ELR (cell line): ENCODE results near the gene MAP1S.
A peak's percentile ranks its signal among the peaks of the same experiment; 100 is the strongest.

ENCODE experiments used
- DNase-seq: peaks from one replicate; pipeline ENCODE4 v3.0.0-alpha.2; 2015; ENCODE audit warnings: low read depth

Gene MAP1S

DNA sequence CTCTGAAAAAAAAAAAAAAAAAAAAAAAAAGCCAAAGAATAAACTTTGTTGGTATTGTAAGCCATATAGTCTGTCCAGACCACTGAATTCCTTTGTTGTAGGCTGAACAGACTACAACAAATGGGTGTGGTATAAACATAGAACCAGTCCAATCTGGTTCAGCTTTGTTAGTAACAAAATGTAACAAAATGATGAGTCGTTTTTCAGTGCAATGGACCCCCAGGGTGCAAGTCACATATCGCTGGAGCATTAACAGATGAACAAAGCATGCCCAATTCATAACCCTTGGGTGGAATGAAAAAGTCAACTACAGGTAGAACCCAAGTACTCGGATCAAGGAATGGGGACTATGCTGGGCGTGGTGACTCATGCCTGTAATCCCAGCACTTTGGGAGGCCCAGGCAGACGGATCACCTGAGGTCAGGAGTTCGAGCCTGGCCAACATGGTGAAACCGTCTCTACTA is 18.4 kb downstream of the MAP1S start:
- DNase-seq, result peak; percentile 53

DNA sequence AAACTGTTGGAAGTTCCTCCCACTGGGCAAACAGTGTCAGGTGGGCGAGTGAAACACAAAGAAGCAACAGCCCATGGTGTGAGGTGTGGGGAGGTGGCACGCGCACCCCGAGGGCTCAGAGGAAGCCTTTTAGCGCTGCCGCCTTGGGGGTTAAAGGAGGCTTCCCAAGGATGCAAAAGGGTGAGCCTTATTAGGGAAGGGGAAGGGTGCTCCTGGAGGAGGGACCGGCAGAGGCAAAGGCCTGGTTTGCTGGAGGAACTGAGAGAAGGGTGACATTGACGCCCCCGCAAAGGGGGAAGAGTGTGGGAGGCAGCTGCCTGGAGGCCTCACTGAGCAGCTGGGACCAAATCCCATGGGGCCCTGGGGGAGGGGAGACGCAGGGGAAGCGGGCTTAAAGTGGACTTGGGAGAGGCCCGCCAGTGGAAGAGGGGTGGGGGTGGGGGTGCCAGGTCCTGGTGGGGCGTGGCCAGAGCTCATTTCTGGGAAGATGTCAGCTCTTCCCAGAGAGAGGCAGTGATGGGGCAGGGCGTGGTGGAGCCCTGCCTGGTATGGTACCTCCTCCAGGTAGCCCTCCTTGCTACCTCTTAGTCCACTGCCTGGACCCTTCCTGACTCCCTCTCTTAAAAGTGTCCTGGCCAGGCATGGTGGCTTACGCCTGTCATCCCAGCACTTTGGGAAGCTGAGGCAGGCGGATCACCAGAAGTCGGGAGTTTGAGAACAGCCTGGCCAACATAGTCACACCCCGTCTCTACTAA is 20.0 kb downstream of the MAP1S start:
- DNase-seq, result no peak

DNA sequence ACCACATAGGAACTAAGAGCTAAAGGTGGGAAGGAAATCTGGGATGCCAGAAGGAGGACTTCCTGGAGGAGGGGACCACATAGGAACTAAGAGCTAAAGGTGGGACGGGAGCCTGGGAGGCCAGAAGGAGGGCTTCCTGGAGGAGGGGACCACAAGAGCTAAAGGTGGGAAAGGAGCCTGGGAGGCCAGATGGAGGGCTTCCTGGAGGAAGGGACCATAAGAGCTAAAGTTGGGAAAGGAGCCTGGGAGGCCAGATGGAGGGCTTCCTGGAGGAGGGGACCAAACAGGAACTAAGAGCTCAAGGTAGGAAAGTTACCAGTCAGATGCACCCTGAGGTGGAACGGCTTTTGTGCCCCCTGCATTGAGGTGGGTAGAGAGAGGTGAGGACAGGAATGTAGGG is 22.2 kb downstream of the MAP1S start:
- DNase-seq, result no peak

DNA sequence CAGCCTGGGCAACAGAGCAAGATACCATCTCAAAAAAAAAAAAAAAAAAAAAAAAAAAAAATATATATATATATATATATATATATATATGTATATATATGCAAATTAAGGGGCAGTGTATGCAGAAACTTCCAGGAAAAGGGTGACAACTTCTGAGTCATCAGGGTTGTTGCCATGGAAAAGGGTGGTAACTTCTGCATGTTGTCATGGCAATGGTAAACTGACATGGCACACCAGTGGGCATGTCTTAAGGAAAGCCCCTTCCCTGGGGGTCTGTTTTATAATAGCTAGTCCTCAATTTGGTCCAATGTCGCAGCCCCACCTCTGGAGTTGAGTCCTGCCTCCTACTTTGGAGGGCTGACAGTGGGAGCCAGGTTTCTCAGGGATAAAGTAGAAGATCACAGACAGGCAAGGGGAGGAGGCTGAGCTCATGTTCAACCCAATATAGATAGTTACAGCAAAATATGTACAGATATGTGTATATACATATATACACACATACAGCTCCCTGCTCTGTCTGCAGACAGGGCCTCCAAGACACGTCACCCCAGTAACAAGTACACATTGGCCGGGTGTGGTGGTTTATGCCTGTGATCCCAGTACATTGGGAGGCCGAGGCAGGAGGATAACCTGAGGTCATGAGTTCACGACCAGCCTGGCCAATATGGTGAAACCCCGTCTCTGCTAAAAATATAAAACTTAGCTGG is 24.7 kb downstream of the MAP1S start:
- peak; percentile 67 for DNase-seq

DNA sequence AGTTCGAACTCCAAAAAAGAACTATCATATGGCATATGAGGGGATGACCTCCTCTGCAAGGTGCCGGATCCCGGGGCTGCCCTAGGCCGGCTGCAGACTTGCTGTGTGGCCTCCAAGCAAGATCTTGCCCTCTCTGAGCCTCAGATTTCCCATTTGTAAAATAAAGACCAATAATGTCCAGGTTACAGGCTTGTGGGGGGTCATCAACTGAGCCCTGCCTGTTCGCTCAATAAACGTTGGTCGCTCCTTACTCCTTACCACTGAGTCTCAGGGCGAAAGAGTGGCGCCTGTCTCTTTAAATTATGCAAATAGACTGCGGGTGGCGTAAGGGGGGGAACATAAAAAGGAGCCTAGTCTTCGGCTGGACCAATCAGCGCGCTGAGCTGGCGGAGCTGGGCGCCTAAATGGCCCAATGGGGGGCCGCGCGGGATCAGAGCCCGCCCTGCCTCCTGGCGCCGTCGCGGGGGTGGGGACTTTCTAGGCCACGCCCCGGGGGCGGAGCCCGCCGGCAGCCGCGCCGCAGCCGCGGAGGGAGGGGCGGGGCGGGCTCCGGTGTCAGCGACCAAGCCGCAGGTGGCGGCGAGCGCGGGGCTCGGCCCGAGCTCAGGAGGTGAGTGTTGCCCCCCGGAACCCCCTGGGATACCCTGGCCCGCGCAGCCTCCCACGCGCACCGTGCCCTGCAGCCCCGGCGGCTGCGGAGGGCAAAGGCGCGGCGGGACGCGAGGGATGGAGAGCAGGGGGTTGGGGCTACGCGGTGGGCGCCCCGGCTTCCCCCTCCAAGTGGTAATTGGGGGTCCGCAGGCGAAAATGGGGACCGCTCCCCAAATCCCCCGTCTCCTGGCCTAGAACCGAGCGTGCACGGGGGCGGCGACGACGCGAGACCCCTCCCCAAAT is 28.2 kb downstream of the MAP1S start:
- peak; percentile 95 for DNase-seq

DNA sequence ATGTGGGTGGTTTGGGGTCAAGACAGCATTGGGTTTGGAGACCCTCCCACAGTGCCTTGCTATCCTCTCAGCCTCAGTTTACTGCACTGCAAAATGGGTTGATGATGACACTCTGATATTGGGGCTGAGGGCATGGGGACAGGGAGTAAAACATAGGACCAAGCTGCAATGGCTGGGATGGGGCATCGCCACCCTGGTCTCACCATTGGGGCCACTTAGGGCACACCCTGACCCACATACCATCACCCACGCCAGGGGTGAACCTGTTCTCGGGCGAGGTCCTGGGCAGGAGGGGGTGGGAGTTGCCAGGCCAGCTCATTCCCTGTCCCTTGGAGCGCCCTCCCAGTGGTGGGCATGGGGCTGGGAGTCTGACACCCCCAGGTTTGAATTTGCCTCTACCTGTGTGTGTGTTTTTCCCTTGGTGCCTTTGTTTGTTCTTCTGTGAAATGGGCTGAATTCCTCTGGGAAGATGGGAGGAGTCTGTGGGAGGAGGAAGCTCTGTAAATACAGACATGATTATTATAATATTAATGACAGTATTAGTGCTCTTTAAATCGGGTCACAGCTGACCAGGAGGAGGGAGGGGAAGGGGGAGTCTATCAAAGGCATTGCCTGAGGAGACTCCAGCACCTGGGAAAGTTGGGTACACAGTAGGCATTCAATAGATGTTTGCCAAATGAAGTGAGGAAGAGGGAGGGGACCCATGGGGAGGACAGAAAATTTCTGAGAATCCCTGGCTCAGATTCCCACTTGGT is 29.8 kb downstream of the MAP1S start:
- DNase-seq, result no peak

DNA sequence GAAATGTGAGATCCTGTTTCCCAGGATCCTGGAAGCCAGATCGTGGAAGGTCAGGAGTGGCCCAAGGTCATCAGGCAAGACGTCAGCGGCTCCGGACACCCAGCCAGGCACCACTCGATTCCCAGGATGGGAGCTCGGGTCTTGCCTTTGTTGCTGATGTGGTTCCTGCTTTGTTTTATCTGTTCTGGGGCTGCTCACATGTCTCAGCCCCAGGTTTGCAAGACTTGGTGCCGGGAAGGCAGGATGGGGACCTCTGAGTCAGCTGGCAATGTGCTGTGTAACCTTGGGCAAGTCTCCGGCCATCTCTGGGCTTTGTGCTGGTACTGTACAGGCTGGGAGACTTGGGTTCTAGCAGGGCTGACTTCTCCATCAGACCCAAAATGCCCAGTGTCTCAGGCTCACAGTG is 30.6 kb downstream of the MAP1S start:
- no peak for DNase-seq

DNA sequence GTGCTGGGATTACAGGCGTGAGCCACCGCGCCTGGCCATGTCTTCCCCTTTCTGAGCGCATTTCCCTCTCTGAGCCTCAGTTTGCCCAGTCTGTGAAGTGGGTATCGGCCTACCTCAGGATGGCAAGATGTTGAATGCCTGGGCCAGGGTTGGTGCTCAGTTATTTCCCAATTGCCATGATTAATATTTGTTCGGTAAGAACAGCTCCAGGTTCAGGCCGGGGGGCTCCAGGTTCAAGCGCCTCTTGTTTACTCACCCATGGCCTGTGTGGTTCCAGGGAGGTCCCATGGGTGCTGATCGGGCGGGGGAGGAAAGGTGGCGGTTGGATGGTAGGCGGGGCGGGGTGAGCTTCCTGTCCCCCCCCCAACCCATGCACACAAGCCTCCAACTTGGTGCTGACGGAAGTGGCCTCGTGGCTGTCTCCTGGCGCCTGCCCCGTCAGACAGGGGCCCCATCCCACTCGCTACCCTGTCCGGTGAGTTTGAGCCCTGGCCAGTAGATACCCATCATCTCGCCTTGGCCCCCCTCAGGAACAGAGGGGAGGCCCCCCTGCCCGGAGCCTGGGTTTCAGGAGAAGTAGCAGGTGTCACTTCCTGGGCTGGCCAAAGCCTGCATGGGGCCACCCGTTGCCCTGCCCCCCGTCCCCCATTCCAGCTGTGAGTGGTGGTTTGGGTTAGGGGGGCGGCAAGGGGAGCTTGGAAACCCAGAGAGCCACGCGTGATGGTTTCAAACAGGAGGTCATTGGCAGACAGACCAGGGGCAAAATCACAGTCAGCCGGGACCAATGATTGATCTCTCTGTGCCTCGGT is 32.0 kb downstream of the MAP1S start, which contains the start of gene FCHO1:
FCHO1 (plus strand) TSS at position 375 of the 809 bp plus-strand sequence. CDS start 3,688 bp downstream, outside the sequence.
- no peak for DNase-seq

DNA sequence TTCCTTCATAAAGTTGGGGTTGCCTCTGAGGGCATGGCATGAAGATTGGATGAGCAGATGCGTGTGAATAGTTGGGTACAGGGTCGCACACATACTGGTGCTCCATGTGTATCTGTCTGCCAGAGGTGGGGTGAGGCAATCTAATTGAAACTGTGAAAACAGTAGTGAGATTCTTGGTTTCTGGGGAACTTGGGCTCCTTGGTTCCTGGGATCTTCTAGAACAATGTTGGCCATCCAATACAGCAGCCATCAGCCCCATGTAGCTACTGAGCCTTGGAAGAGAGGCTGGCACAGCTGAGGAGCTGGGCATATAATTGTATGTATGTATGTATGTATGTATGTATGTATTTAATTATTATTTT is 32.6 kb downstream of the MAP1S start:
- no peak for DNase-seq

DNA sequence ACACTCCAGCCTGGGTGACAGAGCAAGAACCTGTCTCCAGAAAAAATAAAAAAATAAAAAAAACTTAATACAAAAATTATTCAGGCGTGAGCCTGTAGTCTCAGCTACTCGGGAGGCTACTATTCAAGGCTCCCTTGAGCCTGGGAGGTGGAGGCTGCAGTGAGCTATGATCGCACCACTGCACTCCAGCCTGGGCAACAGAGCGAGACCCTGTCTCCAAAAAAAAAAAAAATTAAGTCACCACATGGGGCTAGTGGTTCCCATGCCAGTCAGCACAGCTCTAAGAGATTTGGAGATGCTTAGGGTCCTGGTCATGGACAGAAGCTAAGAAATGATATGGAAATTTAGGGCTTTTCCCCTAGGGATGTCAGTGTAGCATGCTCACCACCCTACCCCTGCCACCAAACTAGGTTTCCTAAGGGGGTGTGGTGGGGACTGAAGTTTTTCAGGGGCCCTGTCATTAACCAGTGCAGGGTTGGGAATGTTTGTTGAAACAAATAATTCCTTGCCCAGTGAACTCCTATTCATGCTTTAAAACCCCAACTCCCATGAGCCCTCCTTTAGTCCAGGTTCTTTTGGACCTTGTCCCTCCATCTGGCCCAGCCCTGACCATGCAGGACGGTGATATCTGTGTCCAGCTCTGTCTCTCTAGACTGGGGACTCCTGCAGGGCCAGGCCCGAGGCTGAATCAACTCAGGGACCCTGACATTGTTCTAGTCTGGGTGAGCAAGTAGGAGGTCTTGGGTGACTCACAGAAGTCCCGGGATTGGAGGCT is 33.8 kb downstream of the MAP1S start:
- no peak for DNase-seq

DNA sequence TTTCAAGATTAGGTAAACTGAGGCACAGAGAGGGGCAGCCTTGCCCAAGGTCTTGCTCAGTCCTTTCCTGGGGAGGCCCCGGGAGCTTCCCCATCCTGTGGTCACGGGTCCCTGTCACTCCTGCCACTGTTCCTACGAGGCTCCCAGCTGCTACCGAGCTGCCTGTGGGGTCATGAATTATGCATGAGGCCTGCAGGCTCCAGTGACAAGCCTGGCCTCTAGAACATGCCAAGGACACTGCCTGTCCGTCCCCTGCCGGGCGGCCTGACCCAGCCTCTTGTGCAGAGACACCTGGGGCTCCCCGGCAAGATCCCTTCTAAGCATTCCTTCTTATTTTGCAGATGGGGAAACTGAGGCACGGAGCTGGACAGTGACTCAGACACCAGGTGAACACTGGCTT is 34.7 kb downstream of the MAP1S start:
- no peak for DNase-seq

DNA sequence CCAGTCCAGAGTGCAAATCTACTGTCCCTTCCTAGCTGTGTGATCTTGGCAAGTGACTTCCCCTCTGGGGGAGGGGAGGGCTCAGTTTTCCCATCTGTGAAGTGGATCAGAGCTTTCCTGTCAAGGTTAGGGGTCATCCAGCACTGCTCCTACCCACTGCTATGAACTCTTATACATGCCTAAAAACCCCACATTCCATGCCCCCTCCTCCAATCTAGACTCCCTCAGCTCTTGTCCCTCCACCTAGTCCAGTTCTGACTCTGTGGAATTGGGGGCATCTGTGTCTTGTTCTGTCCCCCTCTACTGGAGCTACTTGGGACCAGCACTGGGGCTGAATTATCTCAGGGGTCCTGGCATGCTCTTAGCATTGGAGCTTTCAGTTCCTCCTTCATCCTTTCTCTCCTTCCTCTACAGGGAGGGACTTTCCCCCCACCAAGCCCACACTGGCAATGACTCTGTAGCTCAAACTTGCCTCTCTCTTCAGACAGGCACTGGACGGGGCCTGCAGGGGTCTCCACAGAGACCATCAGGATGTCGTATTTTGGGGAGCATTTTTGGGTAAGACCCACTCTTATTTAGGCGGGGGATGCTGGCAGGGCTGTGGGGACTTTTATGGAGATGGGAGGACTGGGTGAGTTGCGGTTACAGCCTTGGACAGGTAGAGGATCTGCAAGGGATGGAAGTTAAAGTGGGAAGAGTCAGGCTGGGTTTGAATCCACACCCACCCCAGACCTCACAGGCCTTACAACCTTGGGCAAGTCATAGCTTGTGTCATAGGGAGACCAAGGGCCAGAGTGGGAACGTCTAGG is 35.6 kb downstream of the MAP1S start:
- DNase-seq, result no peak

DNA sequence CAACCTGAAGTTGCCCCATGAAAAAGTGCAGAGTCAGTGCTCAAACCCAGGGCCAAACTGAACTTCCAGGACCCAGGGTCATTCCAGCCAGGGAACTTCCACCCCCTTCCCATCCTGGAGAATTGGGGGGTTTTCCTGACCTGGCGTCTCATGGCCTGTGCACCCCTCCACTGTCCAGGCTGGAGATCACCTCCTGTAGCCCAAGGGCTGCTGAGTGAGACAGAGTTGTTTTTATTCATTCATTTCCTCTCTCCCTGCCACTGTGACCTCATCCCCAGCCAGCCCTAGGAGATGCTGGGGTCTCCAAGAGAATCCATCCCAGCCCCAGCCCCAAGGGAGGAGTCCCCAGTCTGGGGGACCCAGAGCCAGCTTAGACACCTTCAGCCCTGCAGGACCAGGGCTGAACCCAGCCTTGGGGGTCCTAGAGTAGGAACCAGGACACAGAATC is 36.2 kb downstream of the MAP1S start:
- DNase-seq, result no peak

DNA sequence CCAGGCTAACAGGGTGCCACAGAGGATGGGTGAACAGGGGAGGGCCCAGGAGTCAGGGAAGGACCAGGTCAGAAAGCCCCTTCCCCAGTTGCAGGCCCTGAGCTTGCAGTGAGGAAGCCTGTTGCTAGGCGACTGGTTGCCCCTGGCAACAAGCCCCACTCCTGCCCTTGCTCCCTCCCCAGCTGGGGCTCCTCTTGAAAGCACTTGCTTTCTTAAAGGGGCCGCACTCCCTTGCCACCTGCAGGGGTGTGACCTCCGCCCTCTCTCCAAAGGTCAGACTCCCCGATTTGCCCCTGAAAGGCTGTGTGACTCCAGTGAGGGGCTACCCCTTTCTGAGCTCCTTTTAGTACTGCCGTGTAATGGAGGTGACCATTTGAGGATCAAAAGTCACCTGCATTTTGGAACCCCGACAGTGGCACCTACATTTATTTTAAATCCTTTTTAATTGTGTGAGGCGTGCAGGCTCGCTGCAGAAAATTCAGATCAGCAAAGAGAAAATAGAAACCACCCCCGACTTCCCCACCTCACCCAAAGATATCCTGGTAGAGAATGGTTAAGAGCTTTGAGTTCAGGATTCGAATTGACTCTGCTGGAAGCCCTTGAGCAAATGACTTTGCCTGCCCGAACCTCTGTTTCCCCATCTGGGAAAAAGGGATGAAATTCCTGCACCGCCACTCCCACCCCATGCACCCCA is 36.8 kb downstream of the MAP1S start:
- DNase-seq, result peak; percentile 49

DNA sequence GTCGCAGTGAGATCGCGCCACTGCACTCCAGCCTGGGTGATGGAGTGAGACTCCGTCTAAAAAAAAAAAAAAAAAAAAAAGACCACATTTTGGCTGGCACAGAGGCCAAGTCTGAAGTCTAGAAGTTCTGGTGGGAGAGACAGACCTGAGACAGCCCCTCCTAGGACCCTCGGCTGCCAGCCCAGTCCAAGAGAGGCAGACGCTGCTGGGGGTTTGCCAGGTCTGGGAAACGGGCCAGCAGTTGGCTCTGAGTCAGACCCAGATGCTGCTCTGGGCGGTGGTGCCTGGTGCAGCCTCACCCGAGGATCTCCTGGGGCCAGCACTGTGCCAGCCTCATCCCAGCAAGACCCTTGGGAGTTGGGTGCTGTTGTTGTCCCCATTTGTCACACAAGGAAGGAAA is 37.8 kb downstream of the MAP1S start:
- DNase-seq, result peak; percentile 62

DNA sequence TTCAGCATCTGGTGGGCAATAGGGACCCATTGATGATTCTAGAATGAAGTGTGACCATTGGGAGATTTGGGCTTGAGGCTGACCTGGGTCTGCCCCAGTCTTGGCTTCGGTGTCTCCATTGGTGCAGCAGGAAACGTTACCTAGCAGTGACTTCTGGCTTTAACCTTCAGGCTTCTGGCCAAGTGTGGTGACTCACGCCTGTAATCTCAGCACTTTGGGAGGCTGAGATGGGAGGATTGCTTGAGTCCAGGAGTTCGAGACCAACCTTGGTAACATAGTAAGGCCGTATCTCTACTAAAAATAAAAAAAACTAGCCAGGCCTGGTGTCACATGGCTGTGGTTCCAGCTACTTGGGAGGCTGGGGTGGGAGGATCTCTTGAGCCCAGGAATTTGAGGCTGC is 39.2 kb downstream of the MAP1S start:
- no peak for DNase-seq

DNA sequence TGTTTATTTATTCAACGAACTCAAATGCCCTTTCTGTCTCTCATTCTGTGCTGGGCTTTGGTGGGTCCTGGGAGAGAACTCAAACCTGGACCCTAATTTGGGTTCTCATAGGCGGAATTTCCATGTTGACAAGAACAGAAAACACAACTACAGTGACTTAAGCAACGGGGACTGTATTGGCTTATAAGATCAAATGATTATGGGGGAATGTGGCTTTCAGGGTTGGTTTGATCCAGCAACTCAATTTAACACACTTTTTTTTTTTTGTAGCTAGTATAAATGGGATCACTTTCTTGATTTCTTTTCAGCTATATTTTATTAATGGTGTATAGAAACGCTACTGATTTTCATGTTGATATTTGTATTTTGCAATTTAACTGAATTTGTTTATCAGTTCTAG is 41.9 kb downstream of the MAP1S start:
- no peak for DNase-seq

DNA sequence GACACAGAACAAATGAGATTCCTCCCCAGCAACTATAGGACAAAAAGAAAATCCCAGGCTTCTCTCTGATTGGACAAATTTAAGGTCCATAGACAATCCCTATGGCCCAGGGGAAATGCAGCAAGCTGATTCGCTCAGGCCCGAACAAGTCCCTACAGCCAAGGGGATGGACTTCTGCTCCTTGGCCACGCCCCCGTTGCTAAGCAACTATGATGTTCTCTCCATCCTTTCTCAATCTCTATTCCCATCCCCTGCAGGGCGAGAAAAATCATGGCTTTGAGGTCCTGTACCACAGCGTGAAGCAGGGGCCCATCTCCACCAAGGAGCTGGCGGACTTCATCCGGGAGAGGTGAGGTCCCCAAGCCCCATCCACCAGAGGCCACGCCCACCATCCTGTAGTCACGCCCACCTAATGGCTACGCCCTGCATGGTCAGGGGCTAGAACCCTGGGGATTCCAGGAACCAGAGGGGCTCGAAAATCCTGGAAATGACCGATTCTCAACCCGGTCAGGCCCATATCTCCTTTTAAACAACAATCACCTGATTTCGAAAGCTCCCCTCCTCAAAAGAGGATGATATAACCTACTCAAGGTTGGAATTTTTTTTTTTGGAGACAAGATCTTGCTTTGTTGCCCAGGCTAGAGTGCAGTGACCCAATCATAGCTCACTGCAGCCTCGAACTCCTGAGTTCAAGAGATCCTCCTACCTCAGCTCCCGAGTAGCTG is 43.4 kb downstream of the MAP1S start:
- peak; percentile 76 for DNase-seq
